Activated T-helper 17 cell treated with anti-CD3 and anti-CD28 coated beads, Interleukin-2, amount 50 U/mL, for 72 hours (primary cell): Measurements from ENCODE around the gene DGUOK. TPM values are rescaled to one million over a fixed set of nuclear protein-coding genes. Genes with fewer than 3 reads are reported as not detected.
"Not testable (repeated sequence)": the region's sequence is repeated elsewhere in the genome, so short reads cannot be mapped to it uniquely, and the experiment has no call there.

Experiments used
- ATAC-seq: fragments of 150-1000 bp; cut with Tn5 transposase; replicated peaks from 2 replicates; pipeline ENCODE4 v1.10.0; 2021; ENCODE audit warnings: mild to moderate bottlenecking, moderate library complexity
- H3K27ac Mint-ChIP-seq: one replicate; pipeline ENCODE4 v1.8.0; 2022; ENCODE audit warnings: mixed read lengths
- H3K27me3 Mint-ChIP-seq: one replicate; pipeline ENCODE4 v1.8.0; 2022; ENCODE audit warnings: mixed read lengths
- H3K36me3 Mint-ChIP-seq: one replicate; pipeline ENCODE4 v1.8.0; 2022; ENCODE audit warnings: low read depth, mild to moderate bottlenecking, mixed read lengths
- H3K4me1 Mint-ChIP-seq: one replicate; pipeline ENCODE4 v1.8.0; 2022; ENCODE audit warnings: mixed read lengths
- H3K4me3 Mint-ChIP-seq: one replicate; pipeline ENCODE4 v1.8.0; 2022; ENCODE audit warnings: mild to moderate bottlenecking, mixed read lengths
- H3K9me3 Mint-ChIP-seq: one replicate; pipeline ENCODE4 v1.8.0; 2022; ENCODE audit warnings: mixed read lengths
- total RNA-seq, 2 donors: library from RNA; stranded (reverse); gene quantifications; one replicate each; pipeline ENCODE4 v1.2.3, GENCODE V29; 2022

The DGUOK gene
- total RNA-seq, 2 donors from 2014 or later = 66.7 to 87.8 TPM

DNA sequence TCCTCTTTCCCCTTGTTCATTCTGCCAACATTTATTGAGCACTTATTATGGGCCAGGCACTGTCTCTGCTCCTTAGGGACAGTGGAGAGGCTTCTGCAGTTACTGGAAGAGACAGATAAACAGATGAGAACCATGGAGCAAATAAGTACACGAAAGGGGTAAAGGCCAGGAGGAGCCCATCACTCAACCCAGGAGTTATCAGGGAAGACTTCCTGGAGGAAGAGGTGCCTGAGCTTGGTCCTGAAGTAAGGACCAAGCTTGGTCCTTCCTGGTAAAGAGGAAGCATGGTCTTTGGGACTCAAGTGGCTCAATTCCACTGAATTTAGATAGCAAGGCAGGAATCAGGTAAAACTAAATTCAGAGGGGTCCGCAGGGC lies 32.2 kb upstream of the DGUOK start:
- ATAC-seq = no peak
- peak overlapping the region; percentile 43 for H3K27ac Mint-ChIP-seq
- H3K9me3 Mint-ChIP-seq = no peaks in the 10 kb centered on the region
- H3K4me1 Mint-ChIP-seq = peaks cover 21% of the 10 kb centered on the region
- H3K36me3 Mint-ChIP-seq = no peaks in the 10 kb centered on the region
- H3K4me3 Mint-ChIP-seq = no peak overlapping the region
- H3K27me3 Mint-ChIP-seq = no peaks in the 10 kb centered on the region

GRCh38 chr2:73894877-73895276 lies 31.8 kb upstream of the DGUOK start:
- H3K4me3 Mint-ChIP-seq = peak overlapping the region; percentile 54
- H3K36me3 Mint-ChIP-seq = no peaks in the 10 kb centered on the region
- no peaks in the 10 kb centered on the region for H3K27me3 Mint-ChIP-seq
- H3K27ac Mint-ChIP-seq = peak overlapping the region; percentile 43
- no peak for ATAC-seq
- H3K4me1 Mint-ChIP-seq = peaks cover 21% of the 10 kb centered on the region
- no peaks in the 10 kb centered on the region for H3K9me3 Mint-ChIP-seq

DNA sequence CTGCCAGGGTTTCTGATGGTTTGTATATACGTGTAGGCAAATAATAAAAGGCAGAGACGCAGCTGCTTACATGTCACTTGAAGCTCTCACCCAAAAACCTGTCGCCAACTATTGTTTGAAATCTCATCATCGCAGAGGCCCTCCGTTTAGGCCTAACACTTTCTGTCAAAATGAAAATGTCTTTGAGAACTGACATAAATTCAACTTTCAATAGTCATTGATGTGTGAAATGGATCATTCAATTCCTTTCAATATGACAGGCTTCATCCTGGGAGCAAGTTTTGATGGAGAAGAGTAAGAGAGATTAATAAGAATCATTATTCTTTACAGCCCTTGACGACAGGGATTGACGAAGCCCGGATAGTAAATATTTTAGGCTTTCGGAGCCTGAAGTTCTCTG lies 31.2 kb upstream of the DGUOK start:
- H3K9me3 Mint-ChIP-seq = no peaks in the 10 kb centered on the region
- H3K4me3 Mint-ChIP-seq = peak overlapping the region; percentile 54
- ATAC-seq = peak; percentile 22
- peak overlapping the region; percentile 43 for H3K27ac Mint-ChIP-seq
- no peaks in the 10 kb centered on the region for H3K36me3 Mint-ChIP-seq
- peaks cover 21% of the 10 kb centered on the region for H3K4me1 Mint-ChIP-seq
- no peaks in the 10 kb centered on the region for H3K27me3 Mint-ChIP-seq

- no peaks in the 10 kb centered on the region for H3K36me3 Mint-ChIP-seq
- peak; percentile 95 for ATAC-seq
- peak overlapping the region; percentile 54 for H3K4me3 Mint-ChIP-seq
- no peaks in the 10 kb centered on the region for H3K27me3 Mint-ChIP-seq
- H3K27ac Mint-ChIP-seq = peak overlapping the region; percentile 74
- peaks cover 21% of the 10 kb centered on the region for H3K4me1 Mint-ChIP-seq
- H3K9me3 Mint-ChIP-seq = no peaks in the 10 kb centered on the region
These were observed 30.1 kb upstream of the DGUOK start for GRCh38 chr2:73896362-73897239.

GRCh38 chr2:73897240-73897583 lies 29.5 kb upstream of the DGUOK start:
- no peak for ATAC-seq
- H3K27ac Mint-ChIP-seq = peak overlapping the region; percentile 74
- peak overlapping the region; percentile 54 for H3K4me3 Mint-ChIP-seq
- H3K36me3 Mint-ChIP-seq = no peaks in the 10 kb centered on the region
- peaks cover under 1% of the 10 kb centered on the region for H3K27me3 Mint-ChIP-seq
- H3K4me1 Mint-ChIP-seq = peaks cover 21% of the 10 kb centered on the region
- no peaks in the 10 kb centered on the region for H3K9me3 Mint-ChIP-seq

- no peaks in the 10 kb centered on the region for H3K9me3 Mint-ChIP-seq
- no peak for ATAC-seq
- no peaks in the 10 kb centered on the region for H3K36me3 Mint-ChIP-seq
- H3K27me3 Mint-ChIP-seq = peaks cover 5% of the 10 kb centered on the region
- peaks cover 21% of the 10 kb centered on the region for H3K4me1 Mint-ChIP-seq
- no peak overlapping the region for H3K27ac Mint-ChIP-seq
- no peak overlapping the region for H3K4me3 Mint-ChIP-seq
These were observed 28.7 kb upstream of the DGUOK start for GRCh38 chr2:73897934-73898333.

DNA sequence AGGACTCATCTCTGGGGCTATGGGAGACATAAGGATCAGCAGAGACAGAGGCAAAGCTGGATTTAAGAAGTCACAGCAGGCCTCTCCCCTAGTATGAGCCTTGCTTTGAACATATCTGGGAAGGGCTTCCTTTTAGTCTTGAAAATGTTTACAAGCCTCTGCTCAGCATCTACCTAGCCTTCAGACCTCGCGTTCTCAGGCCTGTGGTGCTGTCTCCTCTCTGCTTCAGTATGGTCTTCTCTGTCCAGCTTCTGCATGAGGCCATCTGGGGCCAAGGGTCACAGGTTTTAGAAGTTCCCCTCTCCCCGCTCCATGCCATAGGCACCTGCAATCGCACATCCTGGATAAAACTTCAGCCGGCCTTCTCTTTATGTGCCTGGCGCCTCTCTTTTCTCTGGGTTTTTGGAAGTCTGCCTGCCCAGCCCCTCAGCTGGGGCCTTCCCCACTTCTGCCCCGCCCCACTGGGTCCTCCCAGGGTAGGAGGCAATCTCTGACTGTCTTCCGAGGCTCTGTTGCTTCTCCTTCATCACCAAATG lies 26.8 kb upstream of the DGUOK start:
- Mint-ChIP-seq H3K27me3 (peaks cover 5% of the 10 kb centered on the region), H3K36me3 (no peaks in the 10 kb centered on the region), H3K4me1 (peaks cover 13% of the 10 kb centered on the region), H3K4me3 (no peak overlapping the region), H3K27ac (no peak overlapping the region), H3K9me3 (no peaks in the 10 kb centered on the region)
- ATAC-seq = no peak

DNA sequence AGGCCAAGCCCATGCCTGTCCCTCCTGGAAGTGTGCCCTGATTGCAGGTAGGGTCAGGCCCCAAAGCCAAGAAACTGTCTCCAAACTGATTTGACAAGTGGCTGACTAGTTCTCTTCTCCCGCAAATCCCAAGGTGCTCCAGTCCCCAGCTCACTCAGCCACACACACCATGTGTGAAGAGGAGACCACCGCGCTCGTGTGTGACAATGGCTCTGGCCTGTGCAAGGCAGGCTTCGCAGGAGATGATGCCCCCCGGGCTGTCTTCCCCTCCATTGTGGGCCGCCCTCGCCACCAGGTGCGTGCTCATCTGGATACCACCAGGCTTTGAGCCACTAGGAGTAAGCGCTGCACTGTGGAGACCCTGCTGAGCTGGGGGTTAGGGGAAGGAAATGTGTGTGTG lies 25.5 kb upstream of the DGUOK start:
- H3K4me3 Mint-ChIP-seq = no peak overlapping the region
- H3K36me3 Mint-ChIP-seq = no peaks in the 10 kb centered on the region
- peaks cover 5% of the 10 kb centered on the region for H3K27me3 Mint-ChIP-seq
- ATAC-seq = no peak
- H3K9me3 Mint-ChIP-seq = no peaks in the 10 kb centered on the region
- H3K27ac Mint-ChIP-seq = no peak overlapping the region
- H3K4me1 Mint-ChIP-seq = peaks cover 5% of the 10 kb centered on the region

GRCh38 chr2:73902284-73902683 lies 24.4 kb upstream of the DGUOK start:
- Mint-ChIP-seq H3K27me3 (peaks cover 5% of the 10 kb centered on the region), H3K4me3 (no peak overlapping the region), H3K27ac (no peak overlapping the region), H3K36me3 (no peaks in the 10 kb centered on the region), H3K4me1 (no peaks in the 10 kb centered on the region), H3K9me3 (no peaks in the 10 kb centered on the region)
- ATAC-seq = no peak

GRCh38 chr2:73903313-73903712 lies 23.4 kb upstream of the DGUOK start:
- no peak for ATAC-seq
- no peaks in the 10 kb centered on the region for H3K9me3 Mint-ChIP-seq
- no peak overlapping the region for H3K4me3 Mint-ChIP-seq
- H3K27me3 Mint-ChIP-seq = peaks cover 5% of the 10 kb centered on the region
- no peak overlapping the region for H3K27ac Mint-ChIP-seq
- peaks cover 5% of the 10 kb centered on the region for H3K4me1 Mint-ChIP-seq
- H3K36me3 Mint-ChIP-seq = no peaks in the 10 kb centered on the region

- H3K4me3 Mint-ChIP-seq, ATAC-seq, H3K36me3 Mint-ChIP-seq, H3K4me1 Mint-ChIP-seq, H3K27me3 Mint-ChIP-seq, H3K9me3 Mint-ChIP-seq, H3K27ac Mint-ChIP-seq: not testable (repeated sequence)
These were observed 22.6 kb upstream of the DGUOK start for GRCh38 chr2:73903949-73904613.

DNA sequence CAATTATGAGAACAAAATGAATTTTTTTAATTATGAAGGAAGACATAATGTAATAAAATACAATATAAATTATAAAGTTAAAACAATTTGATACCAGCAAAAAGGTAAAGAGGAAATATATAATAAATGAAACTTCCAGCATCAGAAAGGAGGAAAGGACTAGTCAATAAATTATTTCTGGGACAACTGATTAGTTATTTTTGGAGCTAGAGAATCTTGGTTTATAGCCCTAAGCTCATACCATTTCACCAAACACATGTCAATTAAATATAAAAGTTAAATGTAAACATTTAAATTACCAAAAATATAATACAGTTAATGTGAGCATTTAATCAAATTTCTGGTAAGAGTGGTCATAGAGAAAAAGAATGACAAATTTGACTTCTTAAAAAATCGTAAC lies 21.7 kb upstream of the DGUOK start:
- no peak overlapping the region for H3K4me3 Mint-ChIP-seq
- peaks cover 5% of the 10 kb centered on the region for H3K4me1 Mint-ChIP-seq
- H3K36me3 Mint-ChIP-seq = no peaks in the 10 kb centered on the region
- ATAC-seq = no peak
- H3K9me3 Mint-ChIP-seq = no peaks in the 10 kb centered on the region
- H3K27me3 Mint-ChIP-seq = peaks cover 5% of the 10 kb centered on the region
- no peak overlapping the region for H3K27ac Mint-ChIP-seq

DNA sequence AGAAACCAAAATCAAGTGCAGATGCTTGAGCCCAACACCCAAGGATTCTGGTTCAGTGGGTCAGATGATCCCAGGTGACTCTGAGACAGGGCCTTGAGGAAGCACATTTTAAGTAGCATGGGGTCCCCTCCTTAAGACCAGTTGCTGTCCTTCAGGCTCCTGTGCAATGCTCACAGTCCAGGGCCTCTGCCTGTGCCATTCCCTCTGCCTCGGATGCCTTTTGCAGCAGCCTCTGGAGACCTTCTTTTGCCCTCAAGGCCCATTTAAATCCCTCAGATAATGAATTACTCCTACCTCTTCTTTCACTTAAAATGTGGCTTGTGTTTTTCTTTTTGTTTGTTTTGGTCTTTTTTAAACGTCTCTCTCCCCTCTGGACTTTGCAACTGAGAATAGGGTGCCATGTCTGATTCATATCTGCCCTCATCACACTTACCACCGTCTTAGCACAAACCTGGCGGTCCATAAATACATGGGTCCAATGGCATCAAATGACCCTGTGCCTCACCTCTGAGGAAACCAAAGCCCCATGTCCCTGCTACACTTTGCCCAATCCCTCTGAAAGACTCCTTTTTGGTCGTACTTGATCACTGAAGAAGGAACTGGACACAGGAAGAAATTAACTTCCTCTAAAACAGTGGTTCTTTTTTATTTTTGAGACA lies 19.7 kb upstream of the DGUOK start:
- H3K4me3 Mint-ChIP-seq = no peak overlapping the region

GRCh38 chr2:73907840-73908452 lies 18.7 kb upstream of the DGUOK start:
- ATAC-seq = peak; percentile 98

More for the DNA sequence above, 19.7 kb upstream of the DGUOK start:
- Mint-ChIP-seq H3K27ac (no peak overlapping the region), H3K4me1 (peaks cover 5% of the 10 kb centered on the region), H3K36me3 (no peaks in the 10 kb centered on the region), H3K27me3 (peaks cover 5% of the 10 kb centered on the region), H3K9me3 (no peaks in the 10 kb centered on the region)
- no peak for ATAC-seq

More at GRCh38 chr2:73907840-73908452, 18.7 kb upstream of the DGUOK start:
- Mint-ChIP-seq H3K4me3 (no peak overlapping the region), H3K27me3 (no peaks in the 10 kb centered on the region), H3K27ac (peak overlapping the region; percentile 49), H3K36me3 (no peaks in the 10 kb centered on the region), H3K4me1 (peaks cover 5% of the 10 kb centered on the region), H3K9me3 (no peaks in the 10 kb centered on the region)
